GM21737 (cell line): ENCODE results near the gene F2RL3.
A peak's percentile ranks its signal among the peaks of the same experiment; 100 is the strongest.

Source experiments
- ATAC-seq: cut with Tn5 transposase; IDR thresholded peaks from one replicate; pipeline ENCODE4 v1.9.1; 2021; ENCODE audit warnings: mild to moderate bottlenecking, moderate library complexity; ENCODE audit not compliant: unreplicated experiment

Gene F2RL3

DNA sequence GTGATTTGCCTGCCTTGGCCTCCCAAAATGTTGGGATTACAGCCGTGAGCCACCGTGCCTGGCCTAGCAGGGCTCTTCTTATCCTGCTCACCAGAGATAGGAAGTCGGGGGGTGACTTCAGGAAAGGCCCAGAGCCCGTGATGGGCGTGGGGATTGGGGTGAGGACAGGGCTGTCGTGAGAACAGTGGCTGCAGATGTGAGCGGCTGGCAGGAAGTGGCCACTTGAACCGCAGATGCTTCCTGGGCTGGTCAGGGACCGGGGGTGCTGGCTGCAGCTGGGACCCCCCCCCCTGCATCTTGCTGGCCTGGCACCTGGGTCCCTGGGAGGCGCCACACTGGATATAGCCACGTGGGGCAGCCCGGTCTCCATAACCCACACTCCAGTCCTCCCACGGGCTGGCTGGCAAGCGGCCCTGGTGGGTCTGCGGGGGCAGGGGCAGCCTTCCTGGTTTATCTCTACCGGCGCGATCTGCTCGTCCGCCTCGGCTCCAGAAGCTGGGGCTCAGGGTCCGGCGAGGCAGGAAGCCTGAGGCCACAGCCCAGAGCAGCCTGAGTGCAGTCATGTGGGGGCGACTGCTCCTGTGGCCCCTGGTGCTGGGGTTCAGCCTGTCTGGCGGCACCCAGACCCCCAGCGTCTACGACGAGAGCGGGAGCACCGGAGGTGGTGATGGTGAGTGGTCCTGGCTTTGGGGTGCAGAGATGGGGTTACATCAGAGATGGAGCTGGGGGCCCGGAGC is at the start of gene F2RL3:
Gene F2RL3, plus strand, starts transcription at position 371 of the 737 bp plus-strand sequence. Its CDS starts 191 bp downstream, at position 562.
- peak; percentile 39 for ATAC-seq

DNA sequence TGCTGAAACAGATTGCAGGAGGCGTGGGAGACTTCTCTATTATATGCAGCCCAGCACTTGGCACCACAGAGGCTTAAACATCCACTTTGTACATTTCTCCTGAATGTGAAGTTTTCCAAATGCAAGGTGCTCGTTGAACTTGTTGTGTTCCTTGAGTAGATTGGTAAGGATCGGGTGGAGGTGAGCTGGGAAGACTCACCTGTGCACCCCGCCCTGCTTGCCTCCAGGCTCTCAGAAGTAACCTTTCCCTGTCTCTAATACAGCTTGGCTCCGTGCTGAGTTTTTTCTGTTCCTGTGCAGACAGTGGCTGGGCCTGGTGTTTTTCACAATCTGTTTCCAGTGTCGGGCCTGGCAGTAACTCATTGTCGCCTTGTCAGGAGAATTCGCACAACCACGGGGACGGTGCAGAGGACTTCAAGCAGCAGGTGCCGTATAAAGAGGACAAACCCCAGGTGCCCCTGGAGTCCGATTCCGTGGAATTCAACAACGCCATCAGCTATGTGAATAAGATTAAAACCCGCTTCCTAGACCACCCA is 47.3 kb upstream of the F2RL3 start:
- ATAC-seq: no peak

DNA sequence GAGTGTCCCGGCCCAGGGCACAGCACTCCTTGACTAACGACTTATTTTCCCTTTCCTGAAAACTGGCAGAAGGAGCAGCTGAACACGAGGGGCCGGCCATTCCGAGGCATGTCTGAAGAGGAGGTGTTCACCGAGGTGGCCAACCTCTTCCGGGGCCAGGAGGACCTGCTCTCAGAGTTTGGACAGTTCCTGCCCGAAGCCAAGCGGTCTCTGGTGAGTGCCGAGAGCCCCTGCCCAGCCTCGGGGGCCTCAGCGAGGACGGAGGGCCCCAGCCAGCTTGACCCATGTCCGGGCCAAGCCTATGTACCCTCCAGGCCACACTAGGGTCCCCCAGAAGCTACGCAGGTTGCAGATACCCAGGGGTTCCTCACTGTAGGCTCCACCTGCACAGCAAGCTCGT is 41.9 kb upstream of the F2RL3 start:
- no peak for ATAC-seq

DNA sequence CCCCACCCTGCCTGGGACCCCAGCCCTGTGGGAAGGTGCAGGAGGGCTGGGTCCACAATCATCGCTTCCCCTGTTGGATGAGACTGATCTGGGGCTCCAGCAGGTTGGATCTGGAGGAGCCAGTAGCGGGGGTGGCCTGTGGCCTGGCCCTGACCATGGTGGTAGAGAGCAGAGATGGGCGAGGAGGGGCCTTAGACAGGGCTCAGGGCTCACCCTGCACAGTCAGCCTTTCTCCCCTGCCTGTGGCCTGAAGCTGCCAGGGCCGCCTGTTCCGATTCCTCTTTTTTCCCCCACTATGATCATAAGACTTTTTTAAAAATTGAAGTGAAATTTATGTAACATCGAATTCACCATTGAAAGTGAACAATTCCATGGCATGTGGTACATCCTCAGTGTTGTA is 41.4 kb upstream of the F2RL3 start:
- no peak for ATAC-seq

DNA sequence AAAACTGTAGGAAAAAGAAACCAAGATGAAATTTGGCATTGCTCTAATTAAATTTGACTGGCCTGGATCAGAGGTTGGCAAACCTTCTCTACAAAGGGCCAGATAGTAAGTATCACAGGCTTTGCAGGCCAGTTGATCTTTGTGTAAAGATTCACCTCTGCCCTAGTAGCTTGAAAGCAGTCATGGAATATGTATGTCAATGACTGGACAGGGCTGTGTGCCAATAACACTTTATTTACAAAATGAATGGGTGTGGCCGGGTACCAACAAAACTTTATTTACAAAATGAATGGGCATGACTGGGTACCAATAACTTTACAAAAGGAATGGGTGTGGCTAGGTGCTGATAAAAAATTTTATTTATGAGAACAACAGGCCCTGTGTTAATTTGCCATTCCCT is 39.6 kb upstream of the F2RL3 start:
- ATAC-seq: no peak

DNA sequence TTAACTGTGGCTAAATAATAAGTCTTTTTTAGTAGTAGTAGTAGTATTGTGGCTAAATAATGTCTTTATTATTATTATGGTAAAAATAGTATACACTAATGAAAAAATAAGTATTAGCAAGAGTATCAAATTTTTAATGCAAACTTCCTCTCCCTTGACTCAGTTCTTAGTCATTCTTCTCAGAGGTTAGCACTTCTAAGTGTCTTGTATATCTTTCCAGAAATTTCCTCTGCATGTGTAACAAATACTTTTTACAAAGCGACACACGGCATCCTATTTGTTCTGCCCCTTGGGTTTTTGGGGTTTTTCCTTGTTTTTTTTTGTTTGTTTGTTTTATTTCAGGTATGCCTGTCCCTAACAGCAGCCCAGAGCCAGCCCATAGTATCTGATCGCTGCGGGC is 38.7 kb upstream of the F2RL3 start:
- ATAC-seq: no peak

DNA sequence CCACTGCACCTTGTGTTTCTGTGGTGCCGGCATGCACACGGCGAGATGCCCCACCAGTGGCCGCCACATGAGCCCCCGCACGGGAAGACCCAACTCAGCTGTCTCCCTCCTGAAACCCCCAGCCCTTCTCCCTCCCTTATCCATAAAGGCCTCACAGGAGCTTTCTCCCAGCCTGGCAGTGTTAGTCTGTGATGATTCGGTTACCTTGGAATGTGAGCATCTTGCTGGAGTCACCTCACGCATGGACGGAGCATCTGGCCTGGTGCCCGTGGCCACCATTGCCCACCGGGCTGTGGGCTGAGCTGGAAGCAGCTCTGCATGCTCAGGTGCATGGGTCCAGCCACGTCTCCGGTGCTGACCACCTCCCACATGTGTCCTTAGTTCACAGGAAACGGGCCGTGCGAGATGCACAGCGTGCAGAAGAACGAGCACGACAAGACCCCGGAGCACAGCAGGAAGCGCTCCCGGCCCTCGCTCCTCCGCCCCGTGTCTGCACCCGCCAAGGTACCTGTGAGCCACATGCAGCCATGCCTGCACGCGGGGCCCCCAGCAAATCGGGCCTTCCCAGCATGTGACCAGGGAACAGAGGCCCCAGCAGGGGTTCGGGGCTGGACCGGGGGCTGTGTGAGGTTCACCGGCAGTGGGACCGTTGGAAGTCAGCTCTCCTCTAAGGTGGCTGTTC is 37.6 kb upstream of the F2RL3 start:
- no peak for ATAC-seq

DNA sequence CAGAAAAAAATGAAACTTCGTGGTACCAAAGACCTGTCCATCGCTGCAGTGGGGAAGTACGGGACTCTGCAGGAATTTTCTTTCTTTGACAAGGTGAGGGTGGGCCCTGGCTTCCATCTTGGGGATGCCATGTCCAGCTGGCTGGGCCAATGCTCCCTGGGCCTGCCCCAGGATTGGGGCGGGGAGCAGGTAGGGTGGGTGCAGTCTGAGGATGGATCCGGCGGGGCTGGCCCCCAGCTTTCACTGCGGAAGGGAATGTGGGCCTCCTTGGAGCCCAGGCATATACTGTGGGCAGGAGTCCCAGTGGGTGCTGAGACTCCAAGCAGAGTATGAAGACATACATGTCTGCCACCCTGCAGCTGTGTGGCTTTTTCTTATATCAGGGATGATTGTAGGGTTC is 35.7 kb upstream of the F2RL3 start:
- ATAC-seq: no peak

DNA sequence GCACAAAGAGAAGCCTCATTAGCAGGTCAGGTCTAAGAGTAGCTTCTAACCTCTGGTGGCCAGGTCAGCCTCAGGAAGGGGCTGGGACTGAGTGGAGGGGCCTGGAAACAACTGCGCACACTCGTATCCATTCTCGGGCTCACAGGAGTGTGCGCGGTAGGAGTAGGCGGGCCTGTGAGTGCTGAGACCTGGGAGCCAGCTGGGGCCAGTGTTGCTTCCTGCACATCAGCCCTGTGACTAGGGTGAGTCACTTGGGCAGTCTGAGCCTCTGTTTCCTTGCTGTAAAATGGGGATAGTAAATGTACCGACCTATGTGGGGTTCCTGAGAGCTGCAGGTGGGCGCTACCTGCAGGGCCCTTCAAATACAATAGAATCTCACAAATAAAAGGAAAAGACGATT is 32.7 kb upstream of the F2RL3 start:
- no peak for ATAC-seq

DNA sequence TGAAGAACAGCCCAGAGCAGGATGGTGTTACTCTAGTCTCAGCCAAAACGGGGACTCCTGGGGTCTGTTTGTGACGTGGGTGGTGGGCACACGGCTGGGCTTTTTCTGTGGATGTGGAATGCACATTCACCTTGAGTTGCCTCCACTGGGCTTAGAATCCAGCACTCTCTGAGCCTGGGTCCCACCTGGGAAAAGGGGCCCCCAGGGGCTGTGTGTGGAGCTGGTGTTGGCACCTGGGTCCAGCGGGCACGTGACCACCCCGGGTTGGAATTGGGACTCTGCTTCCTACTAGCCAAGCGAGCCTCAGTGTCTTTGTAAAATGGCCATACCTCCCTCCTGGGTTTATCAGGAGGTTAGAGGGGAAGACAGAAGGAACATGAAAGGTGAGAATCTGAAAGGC is 29.2 kb upstream of the F2RL3 start:
- ATAC-seq: no peak

DNA sequence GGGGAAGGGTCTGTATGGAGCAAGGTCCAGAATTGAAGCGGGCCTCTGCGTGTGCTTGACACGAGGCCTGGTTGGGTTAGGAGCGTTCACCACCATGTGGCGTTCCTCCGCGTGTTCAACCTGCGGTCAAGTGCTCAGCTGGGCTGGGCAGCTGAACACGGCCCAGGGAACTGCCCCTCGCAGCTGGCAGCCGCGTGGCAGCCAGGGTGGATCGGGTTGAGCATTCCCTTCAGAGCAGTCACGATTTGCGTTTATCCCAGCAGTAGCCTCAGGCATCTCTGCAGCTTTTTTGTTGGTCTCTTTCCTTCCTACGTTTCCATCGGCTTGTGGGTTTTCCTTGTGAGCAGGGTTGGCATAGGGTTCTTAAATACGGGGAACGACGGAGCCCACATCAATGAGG is 28.7 kb upstream of the F2RL3 start:
- no peak for ATAC-seq

DNA sequence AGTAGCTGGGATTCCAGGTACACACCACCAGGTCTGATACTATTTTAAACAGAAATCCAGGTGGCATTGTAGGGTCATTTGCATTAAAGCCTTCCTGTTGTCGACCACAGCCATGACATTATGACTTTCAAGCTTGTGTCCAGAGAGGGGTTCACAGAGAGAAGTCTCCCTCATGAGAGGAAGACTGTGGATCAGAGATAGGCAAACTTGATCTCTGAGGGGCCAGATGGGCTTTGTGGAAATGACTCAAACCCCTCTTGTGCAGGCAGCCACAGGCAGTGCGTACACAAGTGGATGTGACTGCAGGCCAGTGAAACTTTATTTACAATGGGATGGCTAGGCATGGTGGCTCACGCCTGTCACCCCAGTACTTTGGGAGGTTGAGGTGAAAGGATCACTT is 27.8 kb upstream of the F2RL3 start:
- no peak for ATAC-seq

DNA sequence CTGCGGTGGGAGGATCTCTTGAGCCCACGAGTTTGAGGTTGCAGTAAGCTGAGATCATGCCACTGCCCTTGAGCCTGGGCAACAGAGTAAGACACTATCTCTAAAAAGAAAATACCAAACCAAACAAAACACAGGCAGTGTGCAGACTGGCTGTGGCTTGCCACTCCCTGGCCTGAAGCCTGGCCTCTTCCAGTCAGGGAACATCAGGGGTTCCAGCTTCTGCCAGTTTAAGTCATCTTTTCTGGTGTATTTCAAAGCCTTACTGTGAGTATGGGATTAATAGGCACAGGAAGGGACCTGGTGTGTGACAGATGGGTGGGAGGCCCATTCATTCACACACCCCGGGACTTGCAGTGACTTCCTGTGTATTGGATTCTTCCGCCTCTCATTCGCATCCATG is 27.0 kb upstream of the F2RL3 start:
- ATAC-seq: no peak

DNA sequence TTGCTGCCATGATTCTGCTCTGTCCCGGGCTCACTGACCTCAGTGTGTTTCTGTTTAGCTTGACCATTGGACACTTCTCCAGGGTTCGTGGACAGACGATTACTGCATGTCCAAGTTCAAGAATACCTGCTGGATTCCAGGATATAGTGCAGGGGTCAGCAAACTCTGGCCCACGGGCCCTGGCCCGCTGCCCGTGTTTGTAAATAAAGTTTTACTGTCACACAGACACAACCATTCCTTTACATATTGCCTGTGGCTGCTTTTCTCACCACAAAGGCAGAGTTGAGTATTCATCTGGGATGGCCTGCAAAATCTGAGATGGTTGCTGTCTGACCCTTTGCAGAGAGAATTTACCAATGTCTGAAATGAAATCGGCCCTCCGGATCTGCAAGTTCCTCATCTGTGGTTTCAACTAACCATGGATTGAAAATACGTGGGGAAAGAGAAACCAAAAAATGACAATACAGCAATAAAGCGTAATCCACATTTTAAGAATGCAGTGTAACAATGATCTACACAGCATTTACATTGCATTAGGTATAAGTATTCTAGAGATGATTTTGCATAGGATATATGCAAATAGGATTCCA is 25.9 kb upstream of the F2RL3 start:
- ATAC-seq: no peak

DNA sequence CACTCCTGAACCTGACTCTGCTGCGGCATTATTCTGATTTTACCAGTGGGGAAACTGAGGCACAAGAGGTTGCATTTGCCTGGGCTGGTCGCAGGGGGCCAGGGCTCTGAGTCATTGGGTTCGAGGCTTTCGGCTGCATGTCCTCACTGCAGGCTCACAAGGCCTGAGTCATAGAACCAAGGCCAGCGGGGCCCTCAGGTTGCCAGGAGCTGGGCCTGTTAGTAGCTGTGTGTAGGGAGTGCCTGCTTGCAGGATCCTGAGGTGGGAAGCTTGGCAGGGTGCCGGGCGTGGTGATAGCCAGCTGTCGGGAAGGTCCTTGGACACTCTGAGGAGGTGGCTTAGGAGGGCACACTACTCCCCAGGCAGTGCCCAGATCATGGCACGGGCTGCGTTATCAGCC is 21.6 kb upstream of the F2RL3 start:
- ATAC-seq: no peak

DNA sequence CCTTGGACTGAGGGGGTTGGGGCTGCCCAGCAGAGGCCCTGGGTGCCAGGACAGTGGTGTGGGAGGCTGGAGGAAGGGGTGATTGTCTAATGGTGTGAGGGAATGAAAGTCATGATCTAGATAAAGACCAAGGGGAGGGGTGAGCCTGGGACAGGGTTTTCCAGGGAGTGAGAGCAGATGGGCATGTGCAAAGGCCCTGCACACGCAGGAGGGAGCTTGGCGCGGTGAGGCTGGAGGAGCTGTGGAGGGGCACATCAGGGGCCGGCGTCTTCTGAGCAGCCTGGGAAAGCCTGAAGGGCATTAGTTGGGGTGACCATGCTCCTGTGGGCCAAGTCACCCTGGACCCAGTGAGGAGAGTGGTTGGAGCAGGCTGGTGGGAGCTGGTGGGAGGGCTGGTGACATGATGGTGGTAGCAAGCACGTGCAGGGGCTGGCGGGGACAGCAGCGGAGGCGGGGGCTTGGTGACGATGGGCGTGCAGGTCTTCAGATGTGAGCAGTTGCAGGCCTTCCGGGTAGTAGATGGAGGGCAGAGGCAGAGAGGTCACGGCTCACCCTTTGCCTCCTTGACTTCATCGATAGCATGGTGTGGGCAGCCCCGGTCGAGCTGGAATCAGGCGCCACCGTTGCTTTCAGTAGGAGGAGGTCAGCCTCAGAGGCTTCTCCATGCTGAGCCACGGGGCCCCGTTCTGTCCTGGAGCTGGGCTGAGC is 20.2 kb upstream of the F2RL3 start:
- no peak for ATAC-seq

DNA sequence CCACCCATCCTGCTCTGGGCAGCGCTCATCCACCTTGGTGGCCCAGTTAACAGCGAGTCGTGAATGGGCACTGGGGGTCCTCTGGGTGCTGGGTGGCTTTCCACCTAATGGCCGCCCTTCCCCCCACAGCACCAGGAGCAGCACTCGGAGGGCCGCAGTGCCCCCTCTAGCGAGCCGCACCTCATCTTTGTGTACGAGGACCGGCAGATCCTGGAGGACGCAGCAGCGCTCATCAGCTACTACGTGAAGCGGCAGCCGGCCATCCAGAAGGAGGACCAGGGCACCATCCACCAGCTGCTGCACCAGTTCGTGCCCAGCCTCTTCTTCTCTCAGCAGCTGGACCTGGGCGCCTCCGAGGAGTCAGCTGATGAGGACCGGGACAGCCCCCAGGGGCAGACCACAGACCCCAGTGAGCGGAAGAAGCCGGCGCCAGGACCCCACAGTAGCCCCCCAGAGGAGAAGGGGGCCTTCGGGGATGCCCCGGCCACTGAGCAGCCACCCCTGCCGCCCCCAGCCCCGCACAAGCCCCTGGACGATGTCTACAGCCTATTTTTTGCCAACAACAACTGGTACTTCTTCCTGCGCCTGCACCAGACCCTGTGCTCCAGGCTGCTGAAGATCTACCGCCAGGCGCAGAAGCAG is 19.3 kb upstream of the F2RL3 start:
- no peak for ATAC-seq

DNA sequence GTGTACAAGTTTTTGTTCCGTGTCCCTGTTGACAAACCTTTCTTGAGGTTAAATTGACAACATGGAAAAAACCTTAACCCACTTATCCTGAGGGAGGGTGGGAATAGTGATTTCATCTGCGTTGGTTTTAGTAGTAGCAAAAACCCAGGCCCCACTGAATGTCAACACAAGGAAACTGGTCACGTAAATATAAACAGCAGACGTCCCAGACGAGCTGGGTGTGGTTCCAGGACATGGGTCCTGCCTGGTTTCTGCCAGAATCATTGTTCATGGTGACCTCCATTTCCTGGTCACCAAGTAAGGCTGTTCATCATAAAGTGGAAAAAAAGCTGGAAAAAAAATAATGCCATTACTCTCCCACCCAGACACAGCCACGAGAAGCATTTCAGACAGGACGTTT is 16.9 kb upstream of the F2RL3 start:
- ATAC-seq: no peak

DNA sequence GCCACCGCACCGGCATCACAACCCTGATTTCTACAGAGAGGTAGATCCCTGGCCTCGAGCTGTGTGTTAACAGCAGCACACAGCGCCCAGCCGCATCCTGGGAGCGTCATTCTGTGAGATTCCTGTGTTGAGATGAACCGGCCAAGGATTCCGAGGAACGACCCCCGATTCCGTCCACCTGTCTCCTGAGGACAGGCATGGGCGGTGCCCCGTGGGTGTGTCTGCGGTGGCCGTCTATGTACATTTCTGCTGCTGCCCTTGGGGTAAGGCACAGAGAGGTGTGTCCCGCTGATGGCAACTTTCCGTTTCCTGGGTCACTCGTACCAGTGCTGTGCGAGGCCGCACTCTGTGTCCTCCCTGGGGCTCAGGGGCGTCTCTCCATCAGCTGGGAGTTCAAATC is 16.1 kb upstream of the F2RL3 start:
- no peak for ATAC-seq

DNA sequence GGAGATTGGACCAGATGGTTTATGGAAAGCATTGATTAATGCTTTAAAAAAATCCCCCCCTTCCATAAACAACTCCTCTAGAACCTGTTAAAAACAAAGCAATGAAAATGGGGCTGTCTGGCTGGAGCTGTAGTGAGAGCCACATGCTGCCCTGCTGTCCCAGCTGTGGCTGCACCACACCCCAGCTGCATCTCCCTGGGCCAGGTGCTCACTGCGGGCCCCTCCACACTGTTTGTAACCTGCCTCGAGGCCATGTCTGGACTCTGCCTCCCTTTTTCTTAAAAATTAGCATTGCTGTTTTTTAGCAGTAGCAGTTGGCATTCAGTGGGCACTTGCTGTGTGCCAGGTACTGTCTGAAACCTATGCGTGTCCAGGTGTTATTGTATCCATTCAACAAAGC is 15.2 kb upstream of the F2RL3 start:
- no peak for ATAC-seq
